Caco-2 (cell line): ENCODE measurements around the gene CLIC5. TPM values are rescaled to one million over a fixed set of nuclear protein-coding genes. Genes with fewer than 3 reads are reported as not detected.

Experiments
- BruUV-seq: library from RNA; stranded (reverse); fragments of 400-500 nt; replicated peaks from 2 replicates; lab custom pipeline; 2021; lab: Mats Ljungman, UMichigan
- CTCF ChIA-PET: fragments of 300-600 bp; sonication (Branson Sonifier 250); formaldehyde crosslinking; loops from one replicate; lab custom pipeline; 2022; ENCODE audit warnings: antibody characterized with exemption; lab: Charles Lee
- POLR2A ChIA-PET: fragments of 300-600 bp; sonication (Branson Sonifier 250); formaldehyde crosslinking; loops from one replicate; lab custom pipeline; 2022; ENCODE audit warnings: antibody characterized with exemption; lab: Charles Lee
- DNase-seq, 2 experiments: peaks; one replicate each; pipeline versions ENCODE4 v3.0.0 to v3.0.0-alpha.2; 2020 to 2022
- H3K27me3 ChIP-seq: replicated peaks from 2 replicates; pipeline ENCODE4 v1.6.0; 2011; ENCODE audit warnings: low read length; ENCODE audit not compliant: control insufficient read depth, insufficient read depth
- H3K36me3 ChIP-seq: 2 replicates; pipeline ENCODE4 v1.5.1; 2011; ENCODE audit warnings: low read length; ENCODE audit not compliant: control insufficient read depth, insufficient read depth
- H3K4me1 ChIP-seq: fragments of 250-450 bp; sonication (Bioruptor Pico); 2 replicates; pipeline ENCODE4 v1.5.1; 2020; ENCODE audit warnings: mild to moderate bottlenecking
- H3K4me3 ChIP-seq: 2 replicates; pipeline ENCODE4 v1.5.1; 2011; ENCODE audit warnings: low read depth, mild to moderate bottlenecking, control low read depth, low read length
- H3K9me3 ChIP-seq: fragments of 250-450 bp; sonication (Bioruptor Pico); 2 replicates; pipeline ENCODE4 v1.5.1; 2020; ENCODE audit warnings: mild to moderate bottlenecking, moderate library complexity
- H3K27ac Mint-ChIP-seq: one replicate; pipeline ENCODE4 v1.8.0; 2022; ENCODE audit warnings: mixed read lengths; ENCODE audit not compliant: unreplicated experiment
- H3K27me3 Mint-ChIP-seq: one replicate; pipeline ENCODE4 v1.8.0; 2022; ENCODE audit warnings: mixed read lengths; ENCODE audit not compliant: insufficient read depth, unreplicated experiment
- H3K36me3 Mint-ChIP-seq: one replicate; pipeline ENCODE4 v1.8.0; 2022; ENCODE audit warnings: mild to moderate bottlenecking, mixed read lengths; ENCODE audit not compliant: insufficient read depth, unreplicated experiment
- H3K4me1 Mint-ChIP-seq: one replicate; pipeline ENCODE4 v1.8.0; 2022; ENCODE audit warnings: low read depth, mixed read lengths; ENCODE audit not compliant: unreplicated experiment
- H3K4me3 Mint-ChIP-seq: one replicate; pipeline ENCODE4 v1.8.0; 2022; ENCODE audit warnings: mild to moderate bottlenecking, moderate library complexity, mixed read lengths; ENCODE audit not compliant: unreplicated experiment
- H3K9me3 Mint-ChIP-seq: one replicate; pipeline ENCODE4 v1.8.0; 2022; ENCODE audit warnings: mixed read lengths; ENCODE audit not compliant: unreplicated experiment
- CTCF ChIP-seq, 2 experiments: fragments of 200-600 bp in 1 of 2; IDR thresholded peaks; 1 replicate in 1 of 2; 2 replicates in 1 of 2; pipeline versions ENCODE4 v1.5.1 to v1.8.0; 2011 to 2022; ENCODE audit warnings: antibody characterized with exemption in 1 of 2, control low read depth in 1 of 2, inconsistent platforms in 1 of 2, low read depth in 1 of 2, low read length in 1 of 2, mild to moderate bottlenecking in 1 of 2, moderate library complexity in 1 of 2; ENCODE audit not compliant: insufficient read depth in 1 of 2, severe bottlenecking in 1 of 2, unreplicated experiment in 1 of 2
- intact Hi-C: fragments of 100-400 bp; cut with micrococcal nuclease; formaldehyde crosslinking; loops from one replicate; pipeline ENCODE4 v1.10.0; 2022; ENCODE audit not compliant: unreplicated experiment
- total RNA-seq: library from RNA; stranded (reverse); gene quantifications from 2 replicates; pipeline ENCODE4 v1.2.3, GENCODE V29; 2022

The CLIC5 gene
- total RNA-seq, 1 experiment from 2014 or later = 15.1 TPM

GRCh38 chr6:46039646-46040045, 24.0 kb upstream of the CLIC5 start:
- no peak for TF ChIP-seq CTCF (IDR thresholded peaks at IDR 0.05; ENCODE audit: insufficient read depth in 1 of 2, low read depth in 1 of 2, low read length in 1 of 2, severe bottlenecking in 1 of 2, unreplicated experiment in 1 of 2)
- Histone ChIP-seq H3K36me3 (no peaks in the 10 kb centered on the region), H3K27me3 (no peaks in the 10 kb centered on the region; the same call in 1 of the 2 replicates), H3K4me3 (no peak overlapping the region), H3K4me1 (no peaks in the 10 kb centered on the region), H3K9me3 (no peaks in the 10 kb centered on the region)
- BruUV-seq = no TSS peak
- Mint-ChIP-seq H3K27me3 (no peaks in the 10 kb centered on the region), H3K36me3 (no peaks in the 10 kb centered on the region), H3K27ac (no peak overlapping the region), H3K9me3 (no peaks in the 10 kb centered on the region), H3K4me3 (no peak overlapping the region), H3K4me1 (no peaks in the 10 kb centered on the region)
- intact Hi-C loops = no loop called here
- CTCF ChIA-PET = interaction anchor here (0.8 kb wide), 1 partner anchor 109 kb away, joined by 3 read pairs; no protein-coding TSS in a partner anchor
- POLR2A ChIA-PET = no interaction called here
- no peak for DNase-seq

GRCh38 chr6:46036911-46037310, 21.3 kb upstream of the CLIC5 start:
- CTCF ChIA-PET = no interaction called here
- Mint-ChIP-seq H3K9me3 (no peaks in the 10 kb centered on the region), H3K27me3 (no peaks in the 10 kb centered on the region), H3K4me3 (no peak overlapping the region), H3K27ac (no peak overlapping the region), H3K4me1 (no peaks in the 10 kb centered on the region), H3K36me3 (no peaks in the 10 kb centered on the region)
- no TSS peak for BruUV-seq
- no peak for DNase-seq
- no peaks in the 10 kb centered on the region for H3K36me3 ChIP-seq
- H3K27me3 ChIP-seq = no peaks in the 10 kb centered on the region
- no peak for TF ChIP-seq CTCF (IDR thresholded peaks at IDR 0.05; ENCODE audit: insufficient read depth in 1 of 2, low read depth in 1 of 2, low read length in 1 of 2, severe bottlenecking in 1 of 2, unreplicated experiment in 1 of 2)
- POLR2A ChIA-PET = no interaction called here
- H3K4me1 ChIP-seq = no peaks in the 10 kb centered on the region
- H3K9me3 ChIP-seq = no peaks in the 10 kb centered on the region
- intact Hi-C loops = no loop called here
- no peak overlapping the region for H3K4me3 ChIP-seq

GRCh38 chr6:46035242-46035641, 19.6 kb upstream of the CLIC5 start:
- H3K27me3 Mint-ChIP-seq = peaks cover 3% of the 10 kb centered on the region
- TF ChIP-seq CTCF (IDR thresholded peaks at IDR 0.05; ENCODE audit: insufficient read depth in 1 of 2, low read depth in 1 of 2, low read length in 1 of 2, severe bottlenecking in 1 of 2, unreplicated experiment in 1 of 2) = no peak
- no peak overlapping the region for H3K4me3 Mint-ChIP-seq
- no peak for DNase-seq
- H3K9me3 ChIP-seq = no peaks in the 10 kb centered on the region
- no peaks in the 10 kb centered on the region for H3K27me3 ChIP-seq
- H3K27ac Mint-ChIP-seq = no peak overlapping the region
- ChIA-PET POLR2A (interaction anchor here (0.6 kb wide), 1 partner anchor 71 kb away, joined by 3 read pairs; no protein-coding TSS in a partner anchor), CTCF (no interaction called here)
- no peaks in the 10 kb centered on the region for H3K4me1 Mint-ChIP-seq
- no peaks in the 10 kb centered on the region for H3K4me1 ChIP-seq
- no peaks in the 10 kb centered on the region for H3K36me3 Mint-ChIP-seq
- H3K4me3 ChIP-seq = no peak overlapping the region
- H3K36me3 ChIP-seq = no peaks in the 10 kb centered on the region
- H3K9me3 Mint-ChIP-seq = no peaks in the 10 kb centered on the region
- BruUV-seq = no TSS peak
- intact Hi-C loops = no loop called here
